NB4 (cell line): ENCODE measurements around the gene GBGT1.

Experiments
- DNase-seq: peaks from one replicate; pipeline ENCODE4 v3.0.0; 2010; ENCODE audit warnings: low read depth
- H3K4me3 ChIP-seq: one replicate; pipeline ENCODE4 v1.5.1; 2011; ENCODE audit warnings: mild to moderate bottlenecking, low read depth, low read length, moderate library complexity
- CTCF ChIP-seq: IDR thresholded peaks from one replicate; pipeline ENCODE4 v1.5.1; 2012; ENCODE audit warnings: low read depth, low read length
- MAX ChIP-seq: IDR thresholded peaks from 2 replicates; pipeline ENCODE4 v1.6.1; 2011; ENCODE audit warnings: low read depth, low read length
- MYC ChIP-seq: IDR thresholded peaks from 2 replicates; pipeline ENCODE4 v1.6.1; 2011; ENCODE audit warnings: low read depth, low read length
- POLR2A ChIP-seq: IDR thresholded peaks from 2 replicates; pipeline ENCODE4 v1.6.1; 2011; ENCODE audit warnings: mild to moderate bottlenecking; ENCODE audit not compliant: insufficient read length; ENCODE audit errors: extremely low read depth

GBGT1 gene

GRCh38 chr9:133187561-133188005, 23.9 kb upstream of the GBGT1 start:
- no peak for TF ChIP-seq MYC
- TF ChIP-seq POLR2A: no peak
- TF ChIP-seq CTCF: no peak
- TF ChIP-seq MAX: no peak
- no peak overlapping the region for H3K4me3 ChIP-seq
- no peak for DNase-seq

- TF ChIP-seq POLR2A: no peak
- TF ChIP-seq MYC: no peak
- TF ChIP-seq CTCF: no peak
- no peak for TF ChIP-seq MAX
- no peak for DNase-seq
Measured at GRCh38 chr9:133186736-133187135, 23.0 kb upstream of the GBGT1 start.

DNA sequence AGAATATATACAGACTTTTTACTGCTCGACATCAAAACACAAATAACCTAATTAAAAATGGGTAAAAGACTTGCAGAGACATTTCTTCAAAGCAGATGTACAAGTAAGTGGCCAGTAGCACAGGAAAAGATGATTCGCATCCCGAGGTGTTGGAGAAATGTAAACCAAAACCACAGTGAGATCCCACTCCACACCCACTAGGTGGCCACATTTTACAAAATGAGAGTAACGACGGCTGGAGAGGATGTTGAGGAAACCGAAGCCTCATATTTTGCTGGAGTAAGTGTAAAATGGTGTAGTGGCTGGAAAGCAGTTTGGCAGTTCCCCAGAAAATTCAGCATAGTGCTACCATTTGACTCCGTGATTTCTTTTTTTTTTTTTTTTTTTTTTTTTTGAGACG, 21.3 kb upstream of the GBGT1 start:
- H3K4me3 ChIP-seq: no peak overlapping the region
- peak; percentile 83 for DNase-seq
- TF ChIP-seq POLR2A (no peak), CTCF (peak; percentile 58), MYC (no peak), MAX (no peak)

More at GRCh38 chr9:133186736-133187135, 23.0 kb upstream of the GBGT1 start:
- H3K4me3 ChIP-seq: no peak overlapping the region

DNA sequence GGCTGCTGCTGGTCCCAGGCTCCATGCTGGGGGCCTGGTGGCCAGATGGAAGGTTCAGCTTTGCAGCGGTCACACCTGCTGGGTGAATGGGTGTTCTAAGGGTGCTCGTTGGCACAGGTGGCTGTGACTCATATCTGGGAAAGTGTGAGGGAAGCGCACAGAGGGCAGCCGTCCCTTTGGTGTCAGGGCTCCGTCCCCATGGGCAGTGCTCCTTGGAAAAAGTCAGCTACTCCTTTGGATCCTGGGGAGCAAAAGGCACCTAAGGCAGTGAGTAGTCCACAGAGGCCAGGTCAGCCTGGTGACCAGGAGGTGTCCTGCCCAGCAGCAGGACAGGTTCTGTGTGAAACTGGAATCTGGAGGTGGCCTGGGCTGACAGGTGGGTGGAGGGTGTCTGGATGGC, 18.4 kb upstream of the GBGT1 start:
- TF ChIP-seq MYC (no peak), POLR2A (no peak), CTCF (no peak)
- H3K4me3 ChIP-seq: no peak overlapping the region
- no peak for DNase-seq

DNA sequence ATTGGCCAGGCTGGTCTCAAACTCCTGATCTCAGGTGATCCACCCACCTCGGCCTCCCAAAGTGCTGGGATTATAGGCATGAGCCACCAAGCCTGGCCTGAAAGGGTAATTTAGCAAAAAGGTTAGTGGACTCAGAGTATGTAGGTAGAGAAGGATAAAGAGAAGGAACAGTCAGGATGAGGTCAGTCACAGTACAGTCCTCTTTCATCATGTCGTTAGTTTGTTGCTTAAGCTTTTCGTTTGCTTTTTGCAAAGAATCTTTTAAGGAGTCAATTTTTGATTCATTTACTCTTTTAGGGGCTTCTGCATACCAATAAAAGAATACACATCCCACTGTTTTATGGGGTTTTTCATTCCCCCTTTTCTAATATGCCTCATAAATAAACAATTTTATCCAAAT, 17.8 kb upstream of the GBGT1 start:
- no peak overlapping the region for H3K4me3 ChIP-seq
- no peak for TF ChIP-seq POLR2A
- TF ChIP-seq MAX: no peak
- DNase-seq: no peak

DNA sequence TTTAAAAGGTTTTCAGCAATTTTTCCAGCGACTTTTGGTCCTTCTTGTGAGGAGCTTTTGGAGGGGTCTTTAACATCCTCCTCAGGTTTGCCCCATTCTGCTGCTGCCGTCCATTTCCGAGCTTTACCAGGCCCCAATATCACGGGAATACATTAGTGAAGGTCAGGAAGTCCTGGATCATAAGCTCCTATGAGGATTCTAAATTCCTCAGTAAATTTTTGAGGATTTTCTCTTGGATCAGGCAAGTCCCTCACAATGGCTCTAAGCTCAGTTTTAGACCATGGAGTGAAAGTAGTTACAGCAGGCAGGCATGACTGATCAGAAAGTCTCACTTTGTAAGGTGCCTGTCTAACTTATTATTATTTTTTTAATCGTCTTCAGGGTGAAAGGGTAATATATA, 17.2 kb upstream of the GBGT1 start:
- TF ChIP-seq POLR2A (no peak), CTCF (no peak), MAX (no peak), MYC (no peak)
- DNase-seq: no peak
- no peak overlapping the region for H3K4me3 ChIP-seq
